Placental epithelial cell (primary cell): ENCODE data around the gene RMND1. TPM values are rescaled to one million over a fixed set of nuclear protein-coding genes. Genes with fewer than 3 reads are reported as not detected.

ENCODE experiments used
- small RNA-seq: library from RNA; depleted of rRNA; stranded (forward); fragments of <200 nt; gene quantifications from one replicate; pipeline ENCODE3, GENCODE V24; 2012
- total RNA-seq: library from RNA; depleted of rRNA; stranded (reverse); fragments of >200 nt; gene quantifications from 2 replicates; pipeline ENCODE4 v1.2.3, GENCODE V29; 2012

Gene RMND1
- 26.2 and 45.1 TPM in 2 replicates for total RNA-seq

GRCh38 chr6:151451950-151452749, at the start of gene RMND1:
TSS of gene RMND1 (minus strand) at chr6:151452126. CDS start at chr6:151445811, 6,315 bp downstream.

GRCh38 chr6:151493804-151494234, 41.9 kb upstream of the RMND1 start, which contains the start of gene CCDC170:
TSS of gene CCDC170 (plus strand) at chr6:151494017. CDS start at chr6:151494129, 112 bp downstream.

GRCh38 chr6:151391471-151392413, 60.2 kb downstream of the RMND1 start, which contains the start of gene ZBTB2:
TSS of gene ZBTB2 (minus strand) at chr6:151391559. CDS start at chr6:151373637, 17,922 bp downstream.

Small RNAs within 50 kb of the gene (small RNA-seq; reads per million reads assigned to genes)
- gene RF00019 = not detected

Other genes with a start within 250 kb of the RMND1 start
- 4.4 and 5.1 TPM in 2 replicates for gene AKAP12, start 212.2 kb downstream of the RMND1 start, total RNA-seq
- 9.4 and 9.7 TPM in 2 replicates for gene ZBTB2, start 60.6 kb downstream of the RMND1 start, total RNA-seq
- gene CCDC170, start 41.9 kb upstream of the RMND1 start, total RNA-seq = not detected in 2 replicates